Activated naive CD4-positive, alpha-beta T cell treated with anti-CD3 and anti-CD28 coated beads, Interleukin-2, amount 50 U/mL, for 24 hours (primary cell): ENCODE measurements around the gene TGFBR1.

ENCODE experiments used
- H3K27ac Mint-ChIP-seq: one replicate; pipeline ENCODE4 v1.8.0; 2021; ENCODE audit warnings: mild to moderate bottlenecking, mixed read lengths
- H3K27me3 Mint-ChIP-seq: one replicate; pipeline ENCODE4 v1.8.0; 2021; ENCODE audit warnings: mixed read lengths
- H3K36me3 Mint-ChIP-seq: one replicate; pipeline ENCODE4 v1.8.0; 2021; ENCODE audit warnings: mixed read lengths
- H3K4me1 Mint-ChIP-seq: one replicate; pipeline ENCODE4 v1.8.0; 2021; ENCODE audit warnings: mixed read lengths
- H3K4me3 Mint-ChIP-seq: one replicate; pipeline ENCODE4 v1.8.0; 2021; ENCODE audit warnings: mild to moderate bottlenecking, mixed read lengths
- H3K9me3 Mint-ChIP-seq: one replicate; pipeline ENCODE4 v1.8.0; 2021; ENCODE audit warnings: mixed read lengths

Gene TGFBR1

GRCh38 chr9:99134893-99135341, 30.0 kb downstream of the TGFBR1 start:
- H3K27ac Mint-ChIP-seq, result peak overlapping the region; percentile 89
- peaks cover 7% of the 10 kb centered on the region for H3K36me3 Mint-ChIP-seq
- peaks cover 90% of the 10 kb centered on the region for H3K4me1 Mint-ChIP-seq
- H3K9me3 Mint-ChIP-seq, result no peaks in the 10 kb centered on the region
- peak overlapping the region; percentile 72 for H3K4me3 Mint-ChIP-seq
- H3K27me3 Mint-ChIP-seq, result no peaks in the 10 kb centered on the region

GRCh38 chr9:99135456-99135855, 30.5 kb downstream of the TGFBR1 start:
- H3K36me3 Mint-ChIP-seq, result peaks cover 8% of the 10 kb centered on the region
- peak overlapping the region; percentile 89 for H3K27ac Mint-ChIP-seq
- H3K9me3 Mint-ChIP-seq, result no peaks in the 10 kb centered on the region
- H3K27me3 Mint-ChIP-seq, result no peaks in the 10 kb centered on the region
- H3K4me1 Mint-ChIP-seq, result peaks cover 89% of the 10 kb centered on the region
- H3K4me3 Mint-ChIP-seq, result peak overlapping the region; percentile 72

- Mint-ChIP-seq H3K36me3 (peaks cover 8% of the 10 kb centered on the region), H3K9me3 (no peaks in the 10 kb centered on the region), H3K4me1 (peaks cover 84% of the 10 kb centered on the region), H3K27ac (peak overlapping the region; percentile 85), H3K27me3 (no peaks in the 10 kb centered on the region), H3K4me3 (peak overlapping the region; percentile 42)
Measured at GRCh38 chr9:99137225-99137624, 32.3 kb downstream of the TGFBR1 start.

GRCh38 chr9:99137891-99138290, 33.0 kb downstream of the TGFBR1 start:
- Mint-ChIP-seq H3K4me3 (no peak overlapping the region), H3K27ac (no peak overlapping the region)

GRCh38 chr9:99138424-99139284, 33.7 kb downstream of the TGFBR1 start:
- H3K27ac Mint-ChIP-seq, result peak overlapping the region; percentile 74
- no peaks in the 10 kb centered on the region for H3K9me3 Mint-ChIP-seq
- peaks cover 8% of the 10 kb centered on the region for H3K36me3 Mint-ChIP-seq
- peaks cover 72% of the 10 kb centered on the region for H3K4me1 Mint-ChIP-seq
- H3K4me3 Mint-ChIP-seq, result no peak overlapping the region
- no peaks in the 10 kb centered on the region for H3K27me3 Mint-ChIP-seq

More at GRCh38 chr9:99137891-99138290, 33.0 kb downstream of the TGFBR1 start:
- Mint-ChIP-seq H3K36me3 (peaks cover 8% of the 10 kb centered on the region), H3K4me1 (peaks cover 80% of the 10 kb centered on the region), H3K9me3 (no peaks in the 10 kb centered on the region), H3K27me3 (no peaks in the 10 kb centered on the region)

GRCh38 chr9:99139868-99140267, 35.0 kb downstream of the TGFBR1 start:
- no peak overlapping the region for H3K27ac Mint-ChIP-seq
- H3K4me3 Mint-ChIP-seq, result no peak overlapping the region
- no peaks in the 10 kb centered on the region for H3K27me3 Mint-ChIP-seq
- H3K36me3 Mint-ChIP-seq, result peaks cover 10% of the 10 kb centered on the region
- H3K9me3 Mint-ChIP-seq, result no peaks in the 10 kb centered on the region
- H3K4me1 Mint-ChIP-seq, result peaks cover 63% of the 10 kb centered on the region

GRCh38 chr9:99140685-99141314, 35.9 kb downstream of the TGFBR1 start:
- peak overlapping the region; percentile 6 for H3K27ac Mint-ChIP-seq
- no peak overlapping the region for H3K4me3 Mint-ChIP-seq
- peaks cover 54% of the 10 kb centered on the region for H3K4me1 Mint-ChIP-seq
- H3K9me3 Mint-ChIP-seq, result no peaks in the 10 kb centered on the region
- H3K36me3 Mint-ChIP-seq, result peaks cover 14% of the 10 kb centered on the region
- no peaks in the 10 kb centered on the region for H3K27me3 Mint-ChIP-seq

- Mint-ChIP-seq H3K4me3 (no peak overlapping the region), H3K36me3 (peaks cover 18% of the 10 kb centered on the region), H3K9me3 (no peaks in the 10 kb centered on the region), H3K27ac (no peak overlapping the region), H3K27me3 (no peaks in the 10 kb centered on the region), H3K4me1 (peaks cover 48% of the 10 kb centered on the region)
Measured at GRCh38 chr9:99141849-99142248, 36.9 kb downstream of the TGFBR1 start.

- Mint-ChIP-seq H3K27ac (no peak overlapping the region), H3K9me3 (no peaks in the 10 kb centered on the region), H3K27me3 (no peaks in the 10 kb centered on the region), H3K36me3 (peaks cover 19% of the 10 kb centered on the region), H3K4me3 (no peak overlapping the region), H3K4me1 (peaks cover 46% of the 10 kb centered on the region)
Measured at GRCh38 chr9:99142275-99142674, 37.4 kb downstream of the TGFBR1 start.

- Mint-ChIP-seq H3K4me1 (peaks cover 36% of the 10 kb centered on the region), H3K27me3 (no peaks in the 10 kb centered on the region)
Measured at GRCh38 chr9:99143655-99144054, 38.7 kb downstream of the TGFBR1 start.

GRCh38 chr9:99144966-99145365, 40.1 kb downstream of the TGFBR1 start:
- Mint-ChIP-seq H3K27me3 (no peaks in the 10 kb centered on the region), H3K9me3 (no peaks in the 10 kb centered on the region), H3K27ac (no peak overlapping the region), H3K4me3 (no peak overlapping the region), H3K4me1 (peaks cover 35% of the 10 kb centered on the region), H3K36me3 (peaks cover 22% of the 10 kb centered on the region)

More at GRCh38 chr9:99143655-99144054, 38.7 kb downstream of the TGFBR1 start:
- H3K9me3 Mint-ChIP-seq, result no peaks in the 10 kb centered on the region
- H3K36me3 Mint-ChIP-seq, result peaks cover 24% of the 10 kb centered on the region
- H3K27ac Mint-ChIP-seq, result no peak overlapping the region
- no peak overlapping the region for H3K4me3 Mint-ChIP-seq

- H3K27me3 Mint-ChIP-seq, result no peaks in the 10 kb centered on the region
- peaks cover 39% of the 10 kb centered on the region for H3K4me1 Mint-ChIP-seq
- no peaks in the 10 kb centered on the region for H3K9me3 Mint-ChIP-seq
- H3K4me3 Mint-ChIP-seq, result no peak overlapping the region
- no peak overlapping the region for H3K27ac Mint-ChIP-seq
- H3K36me3 Mint-ChIP-seq, result peaks cover 22% of the 10 kb centered on the region
Measured at GRCh38 chr9:99146574-99146973, 41.7 kb downstream of the TGFBR1 start.

- Mint-ChIP-seq H3K4me1 (peaks cover 40% of the 10 kb centered on the region), H3K27me3 (no peaks in the 10 kb centered on the region), H3K27ac (peak overlapping the region; percentile 2), H3K36me3 (peaks cover 22% of the 10 kb centered on the region), H3K4me3 (no peak overlapping the region), H3K9me3 (no peaks in the 10 kb centered on the region)
Measured at GRCh38 chr9:99147177-99147576, 42.3 kb downstream of the TGFBR1 start.

GRCh38 chr9:99150451-99151171, 45.7 kb downstream of the TGFBR1 start:
- H3K27me3 Mint-ChIP-seq, result no peaks in the 10 kb centered on the region
- peak overlapping the region; percentile 75 for H3K27ac Mint-ChIP-seq
- H3K9me3 Mint-ChIP-seq, result no peaks in the 10 kb centered on the region
- peaks cover 43% of the 10 kb centered on the region for H3K4me1 Mint-ChIP-seq
- H3K4me3 Mint-ChIP-seq, result peak overlapping the region; percentile 4
- peaks cover 20% of the 10 kb centered on the region for H3K36me3 Mint-ChIP-seq

- H3K27me3 Mint-ChIP-seq, result no peaks in the 10 kb centered on the region
- H3K27ac Mint-ChIP-seq, result no peak overlapping the region
- H3K4me3 Mint-ChIP-seq, result no peak overlapping the region
- H3K9me3 Mint-ChIP-seq, result no peaks in the 10 kb centered on the region
- H3K36me3 Mint-ChIP-seq, result peaks cover 10% of the 10 kb centered on the region
- peaks cover 33% of the 10 kb centered on the region for H3K4me1 Mint-ChIP-seq
Measured at GRCh38 chr9:99154356-99154755, 49.4 kb downstream of the TGFBR1 start.
